ENCODE measurements around the gene EPAS1. TPM values are rescaled to one million over a fixed set of nuclear protein-coding genes. Genes with fewer than 3 reads are reported as not detected.

EPAS1 gene
- polyA plus RNA-seq, 10 donors, result 29.2 to 48.0 (median 38.0) TPM

DNA sequence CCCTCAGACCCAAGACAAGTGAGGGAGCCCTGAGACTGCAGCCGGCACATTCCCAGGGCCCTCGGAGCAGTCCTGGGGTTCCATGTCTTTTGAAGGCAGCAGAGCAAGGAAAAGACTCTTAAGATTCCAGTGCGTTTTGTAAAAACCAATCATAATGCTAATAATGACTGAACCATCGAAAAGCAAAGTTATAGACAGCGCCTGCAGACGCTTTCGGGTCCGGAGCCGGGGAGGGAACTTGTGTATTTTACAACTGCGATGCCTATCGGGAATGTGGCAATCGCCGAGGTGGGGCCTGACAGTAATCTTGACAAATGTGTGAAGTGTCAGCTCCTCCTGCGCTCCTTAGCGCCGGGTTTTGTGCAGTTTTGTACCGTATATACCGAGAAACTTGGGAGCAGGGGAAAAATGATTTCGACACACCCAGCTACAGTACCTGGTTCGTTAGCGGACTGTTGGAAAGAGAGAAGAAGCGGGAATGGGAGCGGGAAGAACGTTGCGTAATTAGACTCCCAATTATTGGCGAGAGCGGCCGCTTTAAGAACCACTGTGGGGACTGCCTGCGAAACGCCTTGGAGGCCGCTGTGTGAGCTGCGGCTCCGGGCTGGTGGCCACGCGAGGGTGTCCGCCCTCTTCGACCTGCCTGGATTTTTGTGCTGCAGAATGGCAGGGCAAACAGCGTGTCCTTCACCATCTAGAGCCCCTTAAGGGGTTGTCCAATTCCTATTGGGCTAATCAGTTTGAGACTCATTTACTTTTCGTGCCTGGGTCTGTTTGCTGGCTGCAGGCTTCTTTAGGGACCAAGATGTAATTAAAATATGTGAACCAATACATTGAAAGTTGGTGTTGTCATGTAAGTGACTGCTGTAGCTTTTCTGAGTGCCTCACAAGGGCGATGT is 2.4 kb downstream of the EPAS1 start:
- DNase-seq, result peak in 2 of 3 donors; percentile 39 to 75

GRCh38 chr2:46300406-46300832 is 3.2 kb downstream of the EPAS1 start:
- no peak for DNase-seq

DNA sequence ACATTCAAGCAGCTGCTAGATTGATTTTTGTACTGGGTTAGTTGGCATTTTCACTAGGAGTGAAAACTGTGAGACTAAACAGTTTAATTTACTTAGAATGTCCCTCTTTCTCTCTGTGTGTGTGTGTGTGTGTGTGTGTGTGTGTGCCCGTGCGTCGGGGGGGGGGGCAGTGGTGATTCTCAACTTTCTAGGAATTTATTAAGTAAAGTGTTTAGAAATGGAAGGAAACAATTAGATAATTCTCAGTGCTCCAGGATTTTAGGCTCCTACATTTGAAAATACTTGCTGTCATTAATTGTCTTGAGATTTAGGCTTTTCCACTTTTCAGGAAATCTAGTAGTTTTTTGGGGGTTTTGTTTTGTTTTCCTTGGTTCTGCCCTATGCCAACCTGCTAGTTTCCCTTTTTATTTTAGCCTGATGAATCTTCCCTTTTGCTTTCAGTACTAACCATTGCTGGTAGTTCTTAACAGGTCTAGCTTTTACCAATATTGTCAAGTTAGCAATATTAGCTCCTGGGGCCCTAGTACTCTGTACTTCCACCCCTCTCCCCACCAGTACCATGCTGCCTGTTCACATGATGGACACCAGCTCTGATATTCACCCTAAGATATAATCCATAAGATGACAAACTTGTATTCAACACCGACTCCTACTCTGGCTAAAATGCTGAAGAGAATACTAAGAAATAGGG is 4.9 kb downstream of the EPAS1 start:
- no peak for DNase-seq

GRCh38 chr2:46303233-46303632 is 6.0 kb downstream of the EPAS1 start:
- DNase-seq, result no peak

DNA sequence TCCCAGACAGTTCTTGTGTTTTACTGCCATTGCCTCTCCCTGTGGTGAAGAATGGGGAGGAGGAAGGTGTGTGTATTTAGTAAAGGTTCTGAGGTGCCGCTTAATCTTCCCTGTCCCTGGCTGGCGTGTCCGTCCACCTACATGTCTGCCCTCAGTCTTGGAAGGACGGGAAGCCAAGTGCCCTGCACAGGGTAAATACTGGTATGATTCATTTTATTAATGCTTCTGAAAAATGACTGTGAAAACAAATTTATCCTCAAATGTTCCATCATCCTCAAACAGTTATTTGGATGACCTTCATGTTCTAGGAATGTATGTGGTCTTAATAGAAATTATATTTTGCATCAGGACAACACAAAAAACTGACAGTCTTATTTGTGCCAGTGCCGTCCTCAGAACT is 6.6 kb downstream of the EPAS1 start:
- no peak for DNase-seq

- DNase-seq, result no peak
Measured at GRCh38 chr2:46304635-46305034, 7.4 kb downstream of the EPAS1 start.

- no peak for DNase-seq
Measured at GRCh38 chr2:46305187-46305586, 8.0 kb downstream of the EPAS1 start.

- no peak for DNase-seq
Measured at GRCh38 chr2:46305767-46306166, 8.6 kb downstream of the EPAS1 start.

GRCh38 chr2:46306330-46306751 is 9.1 kb downstream of the EPAS1 start:
- DNase-seq, result no peak

DNA sequence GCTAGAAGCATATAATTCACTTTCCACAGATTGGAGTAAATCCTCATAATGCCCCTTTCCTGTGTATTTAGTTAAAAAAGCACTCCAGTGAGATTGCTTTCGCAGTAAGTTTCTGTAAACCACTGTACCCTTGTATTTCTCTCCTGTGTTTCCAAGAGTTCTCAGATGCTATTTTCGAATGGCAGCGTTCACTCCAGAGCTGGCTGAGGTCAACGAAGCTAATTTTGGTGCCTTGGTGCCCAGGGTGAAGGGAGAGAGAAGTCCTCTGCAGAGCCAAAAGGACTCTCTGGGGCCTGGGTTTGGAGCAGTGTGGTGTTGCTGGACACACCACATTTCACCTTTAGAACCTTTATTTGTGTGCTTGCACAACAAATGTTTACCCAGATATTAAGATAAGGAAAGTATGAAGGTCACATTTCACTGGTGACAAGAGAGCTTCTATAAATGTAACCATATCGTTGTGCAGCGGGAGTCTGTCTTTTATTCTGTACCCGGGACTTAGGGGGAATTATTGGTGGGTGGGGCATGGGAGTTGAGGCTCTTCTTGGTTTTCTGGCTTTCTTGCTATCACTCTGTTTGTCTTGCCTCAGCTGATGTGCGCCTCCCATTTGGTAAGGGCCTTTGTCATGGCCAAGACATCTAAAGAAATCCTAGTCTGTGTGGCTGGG is 9.9 kb downstream of the EPAS1 start:
- no peak for DNase-seq

DNA sequence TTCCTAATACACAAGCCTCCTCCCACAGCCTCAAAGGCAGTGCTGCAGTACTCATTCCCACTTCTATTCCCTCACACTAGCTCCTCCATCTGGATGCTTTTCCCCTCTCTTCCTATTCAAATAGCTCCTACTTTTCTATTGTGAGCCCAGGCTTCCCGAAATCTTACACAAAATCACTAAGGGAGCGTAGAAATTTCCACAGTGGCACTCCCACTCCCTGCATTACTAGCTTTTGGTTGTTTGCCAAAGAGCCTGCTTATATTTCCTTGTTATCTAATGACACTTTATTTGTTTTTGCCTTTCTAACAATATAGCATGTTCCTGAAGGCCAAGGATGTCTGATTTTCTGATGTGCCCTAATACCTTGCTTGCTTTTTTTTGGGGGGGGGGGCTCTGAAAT is 10.9 kb downstream of the EPAS1 start:
- DNase-seq, result peak in 1 of 3 donors; percentile 34

DNA sequence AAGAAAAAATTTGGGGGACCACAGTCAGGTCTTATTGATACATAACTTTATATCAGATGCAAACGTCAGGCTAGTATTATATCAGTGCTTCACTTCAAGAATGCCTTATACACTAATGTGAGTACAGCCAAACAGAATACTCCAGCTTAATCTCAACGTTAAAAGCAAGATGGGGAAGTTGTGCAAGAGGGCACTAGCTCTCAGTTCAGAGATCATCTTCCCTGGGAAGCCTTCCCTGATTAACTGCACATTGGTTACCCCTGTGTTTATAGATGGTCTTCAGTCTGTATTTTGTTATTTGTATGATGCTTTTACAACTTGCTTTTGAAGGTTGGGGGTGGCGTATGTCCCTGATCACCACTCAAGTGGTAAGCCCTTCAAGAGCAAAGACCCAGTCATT is 11.4 kb downstream of the EPAS1 start:
- no peak for DNase-seq

DNA sequence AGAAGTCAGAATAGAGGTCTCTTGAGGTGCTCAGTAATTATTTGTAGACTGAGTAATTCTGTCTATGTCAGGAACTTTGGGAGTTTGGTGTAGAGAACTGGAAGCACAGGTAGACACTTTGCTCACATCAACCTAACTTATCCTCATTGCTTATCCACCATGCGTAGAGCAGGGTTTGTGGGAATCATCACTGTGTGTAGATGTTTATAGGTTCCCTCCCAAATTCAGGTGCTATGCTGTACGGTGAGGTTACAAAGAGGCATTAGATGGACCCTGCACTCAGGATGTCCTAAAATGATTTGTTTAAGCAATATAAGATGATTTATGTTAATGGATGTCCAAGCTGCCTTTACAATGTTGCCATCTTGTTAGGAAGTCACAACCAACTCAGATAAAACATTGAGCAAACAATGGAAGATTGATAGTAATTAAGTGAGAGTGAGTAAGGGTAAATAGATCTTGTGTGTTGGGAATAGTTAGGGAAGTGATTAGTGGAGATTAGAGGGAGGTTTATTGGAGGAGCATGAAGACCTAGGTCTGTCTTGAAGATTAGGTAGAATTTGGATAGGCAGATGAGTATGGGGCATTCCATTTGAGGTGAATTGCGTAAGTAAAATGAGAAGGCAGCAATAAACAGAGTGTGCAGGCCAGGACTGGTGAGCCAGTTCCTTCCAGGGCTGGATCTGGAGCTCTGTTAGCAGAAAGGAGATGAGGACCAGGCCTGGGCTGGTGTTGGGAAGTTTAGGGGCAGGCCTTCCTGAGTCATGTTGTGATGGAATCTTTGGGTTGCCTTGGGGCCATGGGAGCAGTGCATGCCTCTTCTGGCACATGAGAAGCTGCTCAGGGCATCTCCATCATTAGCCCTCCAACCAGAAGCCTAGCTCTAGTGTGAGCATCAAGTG is 12.1 kb downstream of the EPAS1 start:
- no peak for DNase-seq

- DNase-seq, result no peak
Measured at GRCh38 chr2:46310446-46310845, 13.2 kb downstream of the EPAS1 start.

GRCh38 chr2:46311651-46312223 is 14.5 kb downstream of the EPAS1 start:
- DNase-seq, result no peak

GRCh38 chr2:46313063-46313462 is 15.9 kb downstream of the EPAS1 start:
- DNase-seq, result no peak

DNA sequence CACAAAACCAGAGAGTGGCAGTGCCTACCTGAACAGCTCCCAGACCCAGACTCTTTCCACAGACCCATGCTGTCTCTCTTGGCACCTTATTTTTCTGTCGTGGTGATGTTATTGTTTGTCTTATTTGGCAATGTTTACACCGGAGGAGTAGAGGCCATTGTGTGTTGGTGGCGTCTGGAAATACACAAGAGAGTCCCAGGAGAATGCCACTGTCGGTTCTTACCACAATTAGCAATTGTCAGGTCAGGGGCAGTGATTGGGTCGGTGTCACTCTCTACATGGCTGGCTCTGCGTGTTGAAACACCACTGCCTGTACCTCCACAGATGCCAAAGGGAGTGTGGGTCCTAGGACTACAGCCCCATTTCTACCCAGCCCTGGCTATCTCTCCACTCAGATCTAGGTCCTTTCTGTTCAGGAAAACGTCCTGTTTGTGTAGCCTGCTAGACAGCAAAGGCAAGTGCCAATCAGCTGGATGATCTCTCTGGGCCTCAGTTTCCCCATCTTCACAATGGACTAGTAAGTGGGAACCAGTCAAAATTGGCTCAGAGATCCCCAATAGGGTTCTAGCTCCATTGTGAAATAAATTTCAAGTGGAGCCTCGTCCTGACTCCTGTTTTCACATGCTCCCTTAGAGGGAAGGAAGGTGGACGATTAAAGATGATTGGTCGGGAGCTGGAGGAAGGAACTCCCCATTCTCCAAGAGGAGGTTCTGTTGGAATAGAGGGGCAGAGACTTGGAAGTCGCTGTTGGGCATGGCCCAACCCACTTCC is 17.0 kb downstream of the EPAS1 start:
- no peak for DNase-seq

- peak; percentile 47 to 83 (median 71) for DNase-seq
Measured at GRCh38 chr2:46315103-46315890, 18.1 kb downstream of the EPAS1 start.

- no peak for DNase-seq
Measured at GRCh38 chr2:46317094-46317486, 19.9 kb downstream of the EPAS1 start.

Measured in muscle of back (tissue), 11 donors.